22Rv1 (cell line): ENCODE results near the gene C2CD3.

ENCODE experiments used
- ZFX ChIP-seq: fragments of 450-650 bp; IDR thresholded peaks from 2 replicates; pipeline ENCODE4 v1.6.1; 2017; ENCODE audit warnings: antibody characterized with exemption, borderline replicate concordance
- TF ChIP-seq, protein P1 (sequence below): fragments of 450-650 bp; IDR thresholded peaks from 2 replicates; pipeline ENCODE4 v1.5.1; 2017; ENCODE audit warnings: mild to moderate bottlenecking

DNA sequence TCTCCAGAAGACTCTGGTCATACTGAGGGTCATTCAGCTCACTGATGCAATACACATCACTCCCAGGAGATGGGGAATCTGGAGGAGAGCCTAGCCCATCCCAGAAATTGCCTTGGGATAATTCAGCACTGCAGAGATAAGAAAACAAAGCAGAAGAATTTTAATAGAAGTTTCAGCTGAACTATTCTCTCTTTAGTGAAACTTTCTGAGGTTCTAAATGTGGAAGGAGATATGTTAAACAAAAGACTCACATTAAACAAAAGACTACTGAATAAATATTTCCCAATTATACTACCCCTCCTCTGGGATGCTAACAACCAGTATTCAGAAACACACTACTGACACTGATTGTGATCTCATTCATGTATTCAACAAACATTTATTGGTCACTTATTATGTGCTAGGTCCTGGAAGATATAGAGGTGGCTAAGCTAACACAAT lies 47.8 kb downstream of the C2CD3 start:
- TF ChIP-seq, protein P1, sequence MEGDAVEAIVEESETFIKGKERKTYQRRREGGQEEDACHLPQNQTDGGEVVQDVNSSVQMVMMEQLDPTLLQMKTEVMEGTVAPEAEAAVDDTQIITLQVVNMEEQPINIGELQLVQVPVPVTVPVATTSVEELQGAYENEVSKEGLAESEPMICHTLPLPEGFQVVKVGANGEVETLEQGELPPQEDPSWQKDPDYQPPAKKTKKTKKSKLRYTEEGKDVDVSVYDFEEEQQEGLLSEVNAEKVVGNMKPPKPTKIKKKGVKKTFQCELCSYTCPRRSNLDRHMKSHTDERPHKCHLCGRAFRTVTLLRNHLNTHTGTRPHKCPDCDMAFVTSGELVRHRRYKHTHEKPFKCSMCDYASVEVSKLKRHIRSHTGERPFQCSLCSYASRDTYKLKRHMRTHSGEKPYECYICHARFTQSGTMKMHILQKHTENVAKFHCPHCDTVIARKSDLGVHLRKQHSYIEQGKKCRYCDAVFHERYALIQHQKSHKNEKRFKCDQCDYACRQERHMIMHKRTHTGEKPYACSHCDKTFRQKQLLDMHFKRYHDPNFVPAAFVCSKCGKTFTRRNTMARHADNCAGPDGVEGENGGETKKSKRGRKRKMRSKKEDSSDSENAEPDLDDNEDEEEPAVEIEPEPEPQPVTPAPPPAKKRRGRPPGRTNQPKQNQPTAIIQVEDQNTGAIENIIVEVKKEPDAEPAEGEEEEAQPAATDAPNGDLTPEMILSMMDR: no peak
- TF ChIP-seq ZFX: no peak
